GM21526 (cell line): ENCODE data around the gene OSCAR.
"Not testable (repeated sequence)": the region's sequence is repeated elsewhere in the genome, so short reads cannot be mapped to it uniquely, and the experiment has no call there.

ENCODE experiments used
- ATAC-seq: cut with Tn5 transposase; IDR thresholded peaks from one replicate; pipeline ENCODE4 v1.9.1; 2021; ENCODE audit warnings: moderate library complexity; ENCODE audit not compliant: unreplicated experiment, low FRiP score

The OSCAR gene

GRCh38 chr19:54095859-54096616 lies 4.6 kb downstream of the OSCAR start:
- not testable (repeated sequence) for ATAC-seq

- no peak for ATAC-seq
These were observed 5.3 kb downstream of the OSCAR start for GRCh38 chr19:54095136-54095858.

- no peak for ATAC-seq
These were observed 6.1 kb downstream of the OSCAR start for GRCh38 chr19:54094426-54095000.

GRCh38 chr19:54084410-54084809 lies 16.2 kb downstream of the OSCAR start:
- ATAC-seq = no peak

GRCh38 chr19:54081032-54081431 lies 19.6 kb downstream of the OSCAR start, which contains the start of gene TARM1:
TSS of gene TARM1 (minus strand) at chr19:54081365. CDS start at chr19:54081340, 25 bp downstream.
- ATAC-seq = no peak

- ATAC-seq = no peak
These were observed 23.3 kb downstream of the OSCAR start for GRCh38 chr19:54077334-54077733.

GRCh38 chr19:54074851-54075250 lies 25.8 kb downstream of the OSCAR start:
- no peak for ATAC-seq

DNA sequence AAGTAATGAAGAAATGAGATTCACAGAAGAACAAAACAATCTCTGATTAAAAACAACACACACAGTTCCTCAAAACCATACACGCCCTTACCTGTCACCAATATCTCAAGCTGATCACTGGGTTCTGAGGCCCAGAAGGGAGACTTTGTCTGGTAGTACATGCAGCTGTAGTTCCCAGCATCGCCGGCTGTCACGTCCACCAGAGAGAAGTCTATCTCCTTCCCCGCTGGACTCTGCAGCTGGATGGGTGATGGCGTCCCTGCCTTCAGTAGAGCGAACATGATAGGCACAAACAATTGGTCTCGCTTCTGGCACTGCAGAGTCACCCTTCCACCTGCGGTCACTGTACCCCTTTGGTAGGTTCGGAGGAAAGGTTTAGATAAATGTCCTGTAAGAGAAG lies 26.8 kb downstream of the OSCAR start:
- no peak for ATAC-seq

DNA sequence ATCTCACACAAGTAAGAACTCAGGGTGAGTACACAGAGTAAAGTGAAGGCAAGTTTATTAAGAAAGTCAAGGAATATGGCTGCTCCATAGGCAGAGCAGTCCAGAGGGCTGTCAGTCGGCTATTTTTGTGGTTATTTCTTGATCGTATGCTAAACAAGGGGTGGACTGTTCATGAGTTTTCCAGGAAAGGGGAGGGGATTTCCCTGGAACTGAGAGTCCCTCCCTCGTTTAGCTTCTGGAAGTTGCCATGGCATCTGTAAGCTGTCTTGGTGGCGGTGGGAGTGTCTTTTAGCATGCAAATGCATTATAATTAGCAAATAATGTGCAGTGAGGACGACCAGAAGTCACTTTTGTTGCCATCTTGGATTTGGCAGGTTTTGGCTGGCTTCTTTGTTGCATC lies 31.1 kb downstream of the OSCAR start:
- ATAC-seq = no peak

GRCh38 chr19:54063350-54064116 lies 37.1 kb downstream of the OSCAR start, which contains the start of gene VSTM1:
TSS of gene VSTM1 (minus strand) at chr19:54063897. CDS start at chr19:54063777, 120 bp downstream.
- no peak for ATAC-seq

GRCh38 chr19:54062643-54063042 lies 38.0 kb downstream of the OSCAR start:
- ATAC-seq = no peak

- ATAC-seq = no peak
These were observed 53.0 kb downstream of the OSCAR start for GRCh38 chr19:54047616-54048015.

DNA sequence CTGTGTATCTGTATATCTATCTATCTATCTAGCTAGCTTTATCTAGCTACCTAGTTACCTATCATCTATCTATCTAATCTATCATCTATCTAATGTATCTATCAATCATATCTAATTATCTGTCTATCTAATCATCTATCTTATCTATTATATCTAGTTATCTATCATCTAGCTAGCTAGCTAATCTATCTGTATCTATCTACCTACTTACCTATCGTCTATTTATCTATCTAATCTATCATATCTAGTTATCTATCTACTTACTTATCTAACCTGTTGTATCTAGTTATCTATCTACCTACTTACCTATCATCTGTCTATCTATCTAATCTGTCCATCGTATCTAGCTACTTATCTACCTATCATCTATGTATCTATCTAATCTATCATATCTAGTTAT lies 54.8 kb downstream of the OSCAR start:
- ATAC-seq = no peak
